K562 (cell line): ENCODE measurements around the gene NOTO. TPM values are rescaled to one million over a fixed set of nuclear protein-coding genes. Genes with fewer than 3 reads are reported as not detected.

Experiments used
- ATAC-seq: fragments of 200-7000 bp; cut with Tn5 transposase; 3 replicates; pipeline ENCODE4 v1.9.1; 2020; ENCODE audit warnings: moderate library complexity
- BruUV-seq: library from RNA; stranded (reverse); fragments of 400-500 nt; replicated peaks from 2 replicates; lab custom pipeline; 2021; lab: Mats Ljungman, UMichigan
- CTCF ChIA-PET: fragments of 300-600 bp; formaldehyde crosslinking; extraction: SDS; loops from one replicate; lab custom pipeline; 2021; ENCODE audit warnings: low intra/inter-chr PET ratio; lab: Yijun Ruan, JAX
- POLR2A ChIA-PET: fragments of 300-600, 350-650 bp; sonication (Branson Sonifier 250); formaldehyde crosslinking; extraction: SDS; loops from one replicate; lab custom pipeline; 2021; ENCODE audit warnings: antibody characterized with exemption, inconsistent platforms; lab: Yijun Ruan, JAX
- DNase-seq, 4 experiments: peaks; one replicate each; pipeline versions ENCODE4 v3.0.0 to v3.0.0-alpha.2; 2011 to 2018; ENCODE audit warnings: low spot score in 3 of 4, mixed read lengths in 3 of 4; ENCODE audit errors: extremely low read depth in 1 of 4
- FAIRE-seq: peaks from 2 replicates; lab custom pipeline; 2011; peaks lifted over from hg19 to GRCh38; lab: Jason Lieb, UNC
- H2AFZ ChIP-seq: 2 replicates; pipeline ENCODE4 v1.6.0; 2011; ENCODE audit warnings: low read depth, low read length, control low read depth, inconsistent platforms
- H3K27ac ChIP-seq: fragments of 200-600 bp; 3 replicates; pipeline ENCODE4 v1.8.0; 2011; ENCODE audit warnings: low read depth, mild to moderate bottlenecking, control low read depth, inconsistent platforms, low read length, moderate library complexity, mixed read lengths; ENCODE audit errors: extremely low read depth
- H3K27me3 ChIP-seq, 2 experiments: fragments of 300-600 bp in 1 of 2; 2 replicates in 1 of 2; 3 replicates in 1 of 2; pipeline versions ENCODE4 v1.6.0 to v1.8.0; 2011; ENCODE audit warnings: inconsistent platforms in 2 of 2, low read length in 2 of 2, mild to moderate bottlenecking in 1 of 2, mixed read lengths in 1 of 2, moderate library complexity in 1 of 2; ENCODE audit not compliant: control insufficient read depth in 2 of 2, insufficient read depth in 2 of 2
- H3K36me3 ChIP-seq: fragments of 300-600 bp; 3 replicates; pipeline ENCODE4 v1.8.0; 2011; ENCODE audit warnings: mild to moderate bottlenecking, low read length, inconsistent platforms; ENCODE audit not compliant: control insufficient read depth, insufficient read depth
- H3K4me1 ChIP-seq, 2 experiments: fragments of 200-600 bp in 1 of 2; replicated peaks in 1 of 2; 2 replicates in 1 of 2; 3 replicates in 1 of 2; pipeline versions ENCODE4 v1.5.1 to v1.8.0; 2011; ENCODE audit warnings: inconsistent platforms in 2 of 2, low read length in 2 of 2, mild to moderate bottlenecking in 1 of 2, mixed read lengths in 1 of 2, moderate library complexity in 1 of 2; ENCODE audit not compliant: control insufficient read depth in 2 of 2, insufficient read depth in 2 of 2
- H3K4me2 ChIP-seq: 2 replicates; pipeline ENCODE4 v1.6.1; 2011; ENCODE audit warnings: low read length, control low read depth, inconsistent platforms, mixed read lengths; ENCODE audit not compliant: insufficient read depth
- H3K4me3 ChIP-seq: fragments of 200-600 bp; sonication (generic), shearing (Covaris generic); 2 replicates; pipeline ENCODE4 v1.5.1; 2016; ENCODE audit warnings: control low read depth, inconsistent platforms
- H3K79me2 ChIP-seq: fragments of 200-600 bp; 3 replicates; pipeline ENCODE4 v1.8.0; 2011; ENCODE audit warnings: low read length, inconsistent platforms; ENCODE audit not compliant: control insufficient read depth, insufficient read depth
- H3K9ac ChIP-seq, 2 experiments: 2 replicates each; pipeline versions ENCODE4 v1.6.0 to v1.6.1; 2011; ENCODE audit warnings: low read depth in 2 of 2, low read length in 2 of 2, control low read depth in 1 of 2, inconsistent platforms in 1 of 2, mild to moderate bottlenecking in 1 of 2, mixed read lengths in 1 of 2; ENCODE audit not compliant: insufficient read depth in 1 of 2
- H3K9me1 ChIP-seq: one replicate; pipeline ENCODE4 v1.6.0; 2011; ENCODE audit warnings: inconsistent platforms, mild to moderate bottlenecking, low read length, moderate library complexity; ENCODE audit not compliant: control insufficient read depth, insufficient read depth
- H3K9me3 ChIP-seq: replicated peaks from 2 replicates; pipeline ENCODE4 v1.5.1; 2011; ENCODE audit warnings: low read depth, low read length, inconsistent platforms; ENCODE audit not compliant: control insufficient read depth, insufficient read depth
- H4K20me1 ChIP-seq: replicated peaks from 2 replicates; pipeline ENCODE4 v1.6.1; 2011; ENCODE audit warnings: low read length, inconsistent platforms, mixed read lengths; ENCODE audit not compliant: control insufficient read depth, insufficient read depth
- ARID1B ChIP-seq: fragments of 450-650 bp; IDR thresholded peaks from 2 replicates; pipeline ENCODE4 v1.6.1; 2016; ENCODE audit warnings: antibody characterized with exemption, mild to moderate bottlenecking, inconsistent platforms
- ATF7 ChIP-seq: fragments of 450-650 bp; IDR thresholded peaks from 2 replicates; pipeline ENCODE4 v1.7.1; 2014; ENCODE audit warnings: mild to moderate bottlenecking, moderate library complexity
- CBFA2T2 ChIP-seq: fragments of 450-650 bp; conservative IDR thresholded peaks from 2 replicates; pipeline ENCODE4 v1.6.1; 2017; ENCODE audit warnings: mild to moderate bottlenecking
- CTCF ChIP-seq, 3 experiments: IDR thresholded peaks in 2 of 3; conservative IDR thresholded peaks in 1 of 3; 2 replicates each; pipeline ENCODE4 v1.5.1; 2011 to 2012; ENCODE audit warnings: low read length in 3 of 3, mild to moderate bottlenecking in 3 of 3, control low read depth in 2 of 3, improper control_type of control experiment in 1 of 3, inconsistent platforms in 1 of 3, low read depth in 1 of 3, mixed read lengths in 1 of 3, moderate library complexity in 1 of 3; ENCODE audit not compliant: insufficient read depth in 2 of 3
- KDM4B ChIP-seq, 2 experiments: fragments of 450-650 bp in 1 of 2; sonication (generic) in 1 of 2; IDR thresholded peaks; 2 replicates each; pipeline ENCODE4 v1.6.1; 2016 to 2017; ENCODE audit warnings: borderline replicate concordance in 2 of 2, antibody characterized with exemption in 1 of 2, low read depth in 1 of 2, mild to moderate bottlenecking in 1 of 2
- KLF6 ChIP-seq: fragments of 250-450 bp; sonication (Bioruptor Pico); IDR thresholded peaks from 2 replicates; pipeline ENCODE4 v1.4.0; 2020; ENCODE audit warnings: mild to moderate bottlenecking, moderate library complexity, borderline replicate concordance
- NONO ChIP-seq, 2 experiments: fragments of 200-400 bp in 1 of 2; fragments of 450-650 bp in 1 of 2; formaldehyde crosslinking in 1 of 2; IDR thresholded peaks; 2 replicates each; pipeline ENCODE4 v1.6.1; 2017; ENCODE audit warnings: low read depth in 2 of 2, mild to moderate bottlenecking in 2 of 2, moderate library complexity in 2 of 2, low read length in 1 of 2
- NR4A1 ChIP-seq, 2 experiments: fragments of 250-450 bp in 1 of 2; fragments of 450-650 bp in 1 of 2; sonication (Bioruptor Pico) in 1 of 2; IDR thresholded peaks; 2 replicates each; pipeline versions ENCODE4 v1.4.0 to v1.6.1; 2016 to 2020; ENCODE audit warnings: mild to moderate bottlenecking in 2 of 2, missing compliant biosample characterization in 1 of 2, missing genetic modification characterization in 1 of 2, moderate library complexity in 1 of 2
- PHB ChIP-seq: fragments of 250-450 bp; sonication (Bioruptor Pico); IDR thresholded peaks from 2 replicates; pipeline ENCODE4 v1.5.0; 2021
- UBTF ChIP-seq, 2 experiments: IDR thresholded peaks; 2 replicates each; pipeline ENCODE4 v1.6.1; 2012; ENCODE audit warnings: improper control_type of control experiment in 2 of 2, low read depth in 2 of 2, low read length in 2 of 2, borderline replicate concordance in 1 of 2
- ZNF398 ChIP-seq: fragments of 250-450 bp; sonication (Bioruptor Pico); IDR thresholded peaks from 2 replicates; pipeline ENCODE4 v1.8.0; 2021; ENCODE audit warnings: moderate library complexity, mild to moderate bottlenecking, inconsistent platforms
- ZNF79 ChIP-seq: fragments of 250-450 bp; sonication (Bioruptor Pico); IDR thresholded peaks from 2 replicates; pipeline ENCODE4 v1.4.0; 2020; ENCODE audit warnings: low read depth, mild to moderate bottlenecking, moderate library complexity
- WGBS: fragments of 100-300 bp; shearing (Covaris generic); methylation state at CpG from one replicate; pipeline ENCODE4 v1.1.6; 2016; ENCODE audit warnings: low coverage, mixed read lengths; ENCODE audit not compliant: insufficient coverage; ENCODE audit errors: missing lambda C conversion rate; 5-methylcytosine and 5-hydroxymethylcytosine counted together
- in situ Hi-C: fragments of 300-500 bp; cut with MboI; formaldehyde crosslinking; loops from 4 replicates; pipeline ENCODE4 v1.15.0; 2018; ENCODE audit warnings: inconsistent platforms, mixed read lengths
- intact Hi-C: fragments of 100-400 bp; cut with micrococcal nuclease; formaldehyde crosslinking; loops from 2 replicates; pipeline ENCODE4 v1.14.2; 2022
- polyA plus RNA-seq, 8 experiments: library from polyadenylated mRNA; depleted of rRNA in 4 of 8; stranded (reverse) in 5 of 8; unstranded in 3 of 8; fragments of >200 nt; fragmentation: Nextera tagmentation in 2 of 8; fragmentation: Illumina TruSeq in 1 of 8; extraction: Ambion mirVana in 2 of 8; extraction: Trizol in 1 of 8; gene quantifications; 2 replicates each; pipeline versions ENCODE4 v1.2.1 to v1.2.3, GENCODE V29; 2011 to 2014; ENCODE audit warnings: inconsistent platforms in 1 of 8, missing spikeins in 1 of 8
- total RNA-seq, 7 experiments: library from RNA; depleted of rRNA in 6 of 7; stranded (reverse); fragments of >200 nt in 6 of 7; fragmentation: Illumina TruSeq in 2 of 7; extraction: Trizol in 2 of 7; gene quantifications; 2 replicates each; pipeline versions ENCODE4 v1.2.1 to v1.2.3, GENCODE V29; 2011 to 2021; ENCODE audit warnings: low replicate concordance in 1 of 7

Gene NOTO
- total and polyA plus RNA-seq, 9 of the 15 experiments (the other 6 are each of a cell fraction or from before 2014, with no cell fraction given) = not detected

DNA sequence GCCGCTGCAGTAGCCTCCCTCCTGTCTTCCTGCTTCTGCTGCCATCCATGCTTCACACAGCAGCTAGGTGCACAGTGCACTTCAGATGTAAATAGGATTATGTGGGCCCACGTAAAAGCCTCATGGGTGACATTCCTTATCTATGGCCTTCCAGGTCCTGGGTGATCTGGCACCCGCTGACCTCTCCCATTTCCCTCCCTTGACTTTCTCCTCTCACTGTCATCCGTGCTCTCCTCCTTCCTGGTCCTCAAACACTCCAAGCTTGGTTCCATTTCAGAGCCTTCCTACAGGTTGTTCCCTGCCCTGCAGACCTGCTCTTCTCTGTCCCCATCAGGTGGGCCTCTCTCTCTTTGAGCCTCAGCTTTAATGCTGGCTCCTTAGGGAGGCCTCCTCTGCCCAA, 7.6 kb downstream of the NOTO start:
- in situ Hi-C loops (no loop called here), intact Hi-C loops (no loop called here)
- peak overlapping the region; percentile 75 for H2AFZ ChIP-seq
- ChIA-PET POLR2A (interaction anchor here (0.6 to 1.1 kb wide), 5 partner anchors 13 to 241 kb away, joined by 3 read pairs; partner anchors contain the start of gene SFXN5), CTCF (no interaction called here)
- no peaks in the 10 kb centered on the region for H3K9me3 ChIP-seq
- peaks cover 10% of the 10 kb centered on the region for H3K79me2 ChIP-seq
- FAIRE-seq = no peak
- H3K9me1 ChIP-seq = no peaks in the 10 kb centered on the region
- H3K9ac ChIP-seq = peak overlapping the region in 1 of 2 experiments; percentile 60; a peak in 1 of 4 replicates
- no peaks in the 10 kb centered on the region for H4K20me1 ChIP-seq
- no TSS peak for BruUV-seq
- no peak overlapping the region for H3K4me3 ChIP-seq
- H3K4me2 ChIP-seq = peak overlapping the region; percentile 50; the same call in 1 of the 2 replicates
- H3K27ac ChIP-seq = no peak overlapping the region
- H3K36me3 ChIP-seq = no peaks in the 10 kb centered on the region
- H3K4me1 ChIP-seq = peaks cover 15 to 16% of the 10 kb centered on the region in 2 experiments; a peak in 4 of 5 replicates
- no peak for ATAC-seq
- 4% methylated on average over 4 of the region's 4 CpGs for WGBS
- DNase-seq = peak; percentile 35 to 54 (median 42)
- peaks cover 0 to 8% of the 10 kb centered on the region in 2 experiments; a peak in 2 of 5 replicates for H3K27me3 ChIP-seq
- TF ChIP-seq ATF7 (no peak), NONO (IDR thresholded peaks at IDR 0.05; ENCODE audit: low read depth in 2 of 2, low read length in 1 of 2) (no peak), KLF6 (no peak), CBFA2T2 (0 out of 2 replicates have a peak, but pooled peaks have one; percentile 12), ZNF398 (CRISPR knock-in tag) (no peak), UBTF (IDR thresholded peaks at IDR 0.05; ENCODE audit: borderline replicate concordance in 1 of 2, low read depth in 2 of 2, low read length in 2 of 2) (0 out of 4 replicates have a peak, but pooled peaks of 1 of the 2 experiments have one; percentile 9), ARID1B (peak; percentile 31; the same call in 1 of the 2 replicates), ZNF79 (CRISPR knock-in tag) (no peak), PHB (CRISPR knock-in tag) (no peak), KDM4B (IDR thresholded peaks at IDR 0.05; ENCODE audit: borderline replicate concordance in 2 of 2, low read depth in 1 of 2) (no peak), NR4A1 (CRISPR knock-in tag; IDR thresholded peaks at IDR 0.05) (no peak), NR4A1 (tag; IDR thresholded peaks at IDR 0.05) (no peak), CTCF (IDR thresholded peaks at IDR 0.05 in 2 of 3, conservative IDR thresholded peaks at IDR 0.05 in 1 of 3; ENCODE audit: insufficient read depth in 2 of 3, low read depth in 1 of 3, low read length in 3 of 3) (no peak)
